Neural progenitor cell (in vitro differentiated cells): Measurements from ENCODE around the gene OPCML. TPM values are rescaled to one million over a fixed set of nuclear protein-coding genes. Genes with fewer than 3 reads are reported as not detected.

Experiments
- DNase-seq: peaks from one replicate; pipeline ENCODE4 v3.0.0-alpha.2; 2016; ENCODE audit warnings: low spot score
- H2AFZ ChIP-seq: fragments of 200-600 bp; sonication (generic); replicated peaks from 2 replicates; pipeline ENCODE4 v1.6.1; 2016; ENCODE audit warnings: antibody characterized with exemption
- H3F3A ChIP-seq: fragments of 200-600 bp; sonication (generic); 2 replicates; pipeline ENCODE4 v1.6.1; 2016; ENCODE audit warnings: antibody characterized with exemption, low read depth
- H3K27ac ChIP-seq: fragments of 200-600 bp; sonication (generic); 2 replicates; pipeline ENCODE4 v1.5.1; 2016; ENCODE audit warnings: mild to moderate bottlenecking
- H3K27me3 ChIP-seq: fragments of 200-600 bp; sonication (generic); 2 replicates; pipeline ENCODE4 v1.6.1; 2016; ENCODE audit warnings: mild to moderate bottlenecking, moderate library complexity
- H3K36me3 ChIP-seq: fragments of 200-600 bp; sonication (generic); 2 replicates; pipeline ENCODE4 v1.5.1; 2016
- H3K4me1 ChIP-seq: fragments of 200-600 bp; sonication (generic); 2 replicates; pipeline ENCODE4 v1.6.1; 2016; ENCODE audit warnings: mixed run types
- H3K4me2 ChIP-seq: fragments of 200-600 bp; sonication (generic); 2 replicates; pipeline ENCODE4 v1.6.1; 2016
- H3K4me3 ChIP-seq: fragments of 200-600 bp; sonication (generic); 2 replicates; pipeline ENCODE4 v1.5.1; 2016
- H3K79me2 ChIP-seq: fragments of 200-600 bp; sonication (generic); 2 replicates; pipeline ENCODE4 v1.6.1; 2016; ENCODE audit warnings: low read depth
- H3K9ac ChIP-seq: fragments of 200-600 bp; sonication (generic); 2 replicates; pipeline ENCODE4 v1.6.1; 2016
- H3K9me3 ChIP-seq: fragments of 200-600 bp; sonication (generic); 2 replicates; pipeline ENCODE4 v1.5.1; 2016; ENCODE audit warnings: low read depth
- H4K20me1 ChIP-seq: fragments of 200-600 bp; sonication (generic); 2 replicates; pipeline ENCODE4 v1.6.1; 2016; ENCODE audit warnings: low read depth
- H3K27ac Mint-ChIP-seq: 3 replicates; pipeline ENCODE4 v1.8.0; 2021; ENCODE audit warnings: mixed read lengths
- H3K27me3 Mint-ChIP-seq: 2 replicates; pipeline ENCODE4 v1.8.0; 2022; ENCODE audit warnings: low read depth, mild to moderate bottlenecking, inconsistent platforms, moderate library complexity, mixed read lengths; ENCODE audit not compliant: insufficient read depth
- H3K36me3 Mint-ChIP-seq: 3 replicates; pipeline ENCODE4 v1.8.0; 2021; ENCODE audit warnings: mixed read lengths
- H3K4me1 Mint-ChIP-seq: 3 replicates; pipeline ENCODE4 v1.8.0; 2021; ENCODE audit warnings: mixed read lengths
- H3K4me3 Mint-ChIP-seq: 3 replicates; pipeline ENCODE4 v1.8.0; 2021; ENCODE audit warnings: mild to moderate bottlenecking, moderate library complexity, mixed read lengths
- H3K9me3 Mint-ChIP-seq: 3 replicates; pipeline ENCODE4 v1.8.0; 2020; ENCODE audit warnings: mixed read lengths
- CTCF ChIP-seq: fragments of 200-600 bp; sonication (generic); IDR thresholded peaks from 2 replicates; pipeline ENCODE4 v1.5.1; 2017; ENCODE audit warnings: antibody characterized with exemption, mild to moderate bottlenecking
- EZH2 ChIP-seq: fragments of 200-600 bp; sonication (generic); IDR thresholded peaks from 2 replicates; pipeline ENCODE4 v1.6.1; 2017; ENCODE audit warnings: antibody characterized with exemption, mild to moderate bottlenecking, moderate library complexity
- EZH2phosphoT487 ChIP-seq: fragments of 200-600 bp; sonication (generic); IDR thresholded peaks from 2 replicates; pipeline ENCODE4 v1.6.1; 2017; ENCODE audit warnings: antibody characterized with exemption
- total RNA-seq: library from RNA; depleted of rRNA; stranded (reverse); fragments of >200 nt; gene quantifications from 2 replicates; pipeline ENCODE4 v1.2.3, GENCODE V29; 2015; ENCODE audit warnings: low replicate concordance

The OPCML gene
- total RNA-seq, 1 donor from 2014 or later = 0.02 TPM

- Histone ChIP-seq H3F3A (no peaks in the 10 kb centered on the region), H3K27me3 (no peaks in the 10 kb centered on the region), H3K4me2 (no peak overlapping the region), H4K20me1 (no peaks in the 10 kb centered on the region), H3K9ac (no peak overlapping the region), H3K79me2 (no peaks in the 10 kb centered on the region), H3K27ac (no peak overlapping the region), H2AFZ (no peak overlapping the region), H3K36me3 (no peaks in the 10 kb centered on the region), H3K9me3 (no peaks in the 10 kb centered on the region), H3K4me1 (peaks cover 11% of the 10 kb centered on the region), H3K4me3 (no peak overlapping the region)
- no peak for DNase-seq
- H3K4me1 Mint-ChIP-seq = peaks cover 17% of the 10 kb centered on the region
- H3K4me3 Mint-ChIP-seq = no peak overlapping the region
- H3K27me3 Mint-ChIP-seq = peaks cover 6% of the 10 kb centered on the region
- H3K36me3 Mint-ChIP-seq = no peaks in the 10 kb centered on the region
- no peaks in the 10 kb centered on the region for H3K9me3 Mint-ChIP-seq
- TF ChIP-seq EZH2phosphoT487 (no peak), CTCF (no peak), EZH2 (no peak)
- no peak overlapping the region for H3K27ac Mint-ChIP-seq
Observed at GRCh38 chr11:132639986-132640385, 892.3 kb downstream of the OPCML start.

- Histone ChIP-seq H3K4me3 (no peak overlapping the region), H3K27ac (no peak overlapping the region), H3F3A (no peaks in the 10 kb centered on the region), H3K4me2 (no peak overlapping the region), H3K79me2 (no peaks in the 10 kb centered on the region), H3K27me3 (no peaks in the 10 kb centered on the region), H3K4me1 (peaks cover 11% of the 10 kb centered on the region), H3K36me3 (no peaks in the 10 kb centered on the region), H2AFZ (no peak overlapping the region), H3K9ac (no peak overlapping the region), H3K9me3 (no peaks in the 10 kb centered on the region), H4K20me1 (no peaks in the 10 kb centered on the region)
- TF ChIP-seq EZH2phosphoT487 = no peak
- no peak for TF ChIP-seq CTCF
- no peak for TF ChIP-seq EZH2
- Mint-ChIP-seq H3K9me3 (no peaks in the 10 kb centered on the region), H3K27me3 (peaks cover 6% of the 10 kb centered on the region), H3K4me3 (no peak overlapping the region), H3K36me3 (no peaks in the 10 kb centered on the region), H3K4me1 (peaks cover 13% of the 10 kb centered on the region), H3K27ac (no peak overlapping the region)
- DNase-seq = no peak
Observed at GRCh38 chr11:132639403-132639802, 892.9 kb downstream of the OPCML start.

GRCh38 chr11:132638423-132638822 lies 893.9 kb downstream of the OPCML start:
- no peak for DNase-seq
- Histone ChIP-seq H3K4me3 (no peak overlapping the region), H3K4me1 (peaks cover 9% of the 10 kb centered on the region), H3K27me3 (no peaks in the 10 kb centered on the region), H3K4me2 (no peak overlapping the region), H3F3A (no peaks in the 10 kb centered on the region), H2AFZ (no peak overlapping the region), H3K79me2 (no peaks in the 10 kb centered on the region), H4K20me1 (no peaks in the 10 kb centered on the region), H3K27ac (no peak overlapping the region), H3K9me3 (no peaks in the 10 kb centered on the region), H3K36me3 (no peaks in the 10 kb centered on the region), H3K9ac (no peak overlapping the region)
- peaks cover 3% of the 10 kb centered on the region for H3K27me3 Mint-ChIP-seq
- H3K4me1 Mint-ChIP-seq = peaks cover 11% of the 10 kb centered on the region
- H3K36me3 Mint-ChIP-seq = no peaks in the 10 kb centered on the region
- H3K9me3 Mint-ChIP-seq = no peaks in the 10 kb centered on the region
- H3K4me3 Mint-ChIP-seq = no peak overlapping the region
- TF ChIP-seq EZH2phosphoT487 (no peak), CTCF (no peak), EZH2 (no peak)
- no peak overlapping the region for H3K27ac Mint-ChIP-seq

- Histone ChIP-seq H3K4me2 (no peak overlapping the region), H3K9ac (no peak overlapping the region), H4K20me1 (no peaks in the 10 kb centered on the region), H3F3A (no peaks in the 10 kb centered on the region), H3K27ac (no peak overlapping the region), H3K36me3 (no peaks in the 10 kb centered on the region), H3K4me3 (no peak overlapping the region), H3K4me1 (no peaks in the 10 kb centered on the region), H3K79me2 (no peaks in the 10 kb centered on the region), H2AFZ (no peak overlapping the region), H3K27me3 (no peaks in the 10 kb centered on the region), H3K9me3 (no peaks in the 10 kb centered on the region)
- Mint-ChIP-seq H3K4me3 (no peak overlapping the region), H3K27me3 (peaks cover 2% of the 10 kb centered on the region), H3K27ac (no peak overlapping the region), H3K4me1 (peaks cover 5% of the 10 kb centered on the region), H3K36me3 (no peaks in the 10 kb centered on the region), H3K9me3 (no peaks in the 10 kb centered on the region)
- TF ChIP-seq EZH2 (no peak), EZH2phosphoT487 (no peak), CTCF (no peak)
- no peak for DNase-seq
Observed at GRCh38 chr11:132636523-132636922, 895.8 kb downstream of the OPCML start.
